ENCODE data around the gene MPPED2.

MPPED2 gene

GRCh38 chr11:30587269-30587812 lies 1.2 kb upstream of the MPPED2 start:
- no peak overlapping the region for H3K4me3 ChIP-seq (ENCODE audit: control insufficient read depth, low read depth, low read length)
- DNase-seq (ENCODE audit: low read depth), result no peak
- no peak for TF ChIP-seq CTCF (conservative IDR thresholded peaks at IDR 0.05; ENCODE audit: control insufficient read depth, insufficient read depth, low read depth, low read length)

GRCh38 chr11:30585892-30586250 lies 282 bp downstream of the MPPED2 start:
- DNase-seq (ENCODE audit: low read depth), result no peak
- H3K4me3 ChIP-seq (ENCODE audit: control insufficient read depth, low read depth, low read length), result peak overlapping the region; percentile 1
- no peak for TF ChIP-seq CTCF (conservative IDR thresholded peaks at IDR 0.05; ENCODE audit: control insufficient read depth, insufficient read depth, low read depth, low read length)

- no peak for DNase-seq (ENCODE audit: low read depth)
- no peak for TF ChIP-seq CTCF (conservative IDR thresholded peaks at IDR 0.05; ENCODE audit: control insufficient read depth, insufficient read depth, low read depth, low read length)
- H3K4me3 ChIP-seq (ENCODE audit: control insufficient read depth, low read depth, low read length), result peak overlapping the region; percentile 1
Observed at GRCh38 chr11:30585125-30585891, 845 bp downstream of the MPPED2 start.

- DNase-seq (ENCODE audit: low read depth), result peak; percentile 0
- no peak overlapping the region for H3K4me3 ChIP-seq (ENCODE audit: control insufficient read depth, low read depth, low read length)
- TF ChIP-seq CTCF (conservative IDR thresholded peaks at IDR 0.05; ENCODE audit: control insufficient read depth, insufficient read depth, low read depth, low read length), result no peak
Observed at GRCh38 chr11:30583476-30584280, 2.5 kb downstream of the MPPED2 start.

GRCh38 chr11:30582726-30583125 lies 3.4 kb downstream of the MPPED2 start:
- no peak for DNase-seq (ENCODE audit: low read depth)
- TF ChIP-seq CTCF (conservative IDR thresholded peaks at IDR 0.05; ENCODE audit: control insufficient read depth, insufficient read depth, low read depth, low read length), result no peak
- no peak overlapping the region for H3K4me3 ChIP-seq (ENCODE audit: control insufficient read depth, low read depth, low read length)

GRCh38 chr11:30581675-30582074 lies 4.5 kb downstream of the MPPED2 start:
- TF ChIP-seq CTCF (conservative IDR thresholded peaks at IDR 0.05; ENCODE audit: control insufficient read depth, insufficient read depth, low read depth, low read length), result no peak
- no peak for DNase-seq (ENCODE audit: low read depth)
- H3K4me3 ChIP-seq (ENCODE audit: control insufficient read depth, low read depth, low read length), result no peak overlapping the region
